GM18520 (cell line): ENCODE results near the gene CIDEC.
"Not testable (repeated sequence)": the region's sequence is repeated elsewhere in the genome, so short reads cannot be mapped to it uniquely, and the experiment has no call there.

Source experiments
- ATAC-seq: cut with Tn5 transposase; IDR thresholded peaks from one replicate; pipeline ENCODE4 v1.9.1; 2021; ENCODE audit not compliant: unreplicated experiment

Gene CIDEC

GRCh38 chr3:9881441-9881840, 1.4 kb upstream of the CIDEC start:
- ATAC-seq: no peak

GRCh38 chr3:9878700-9879099, 1.4 kb downstream of the CIDEC start:
- no peak for ATAC-seq

- no peak for ATAC-seq
Observed at GRCh38 chr3:9876991-9877390, 3.1 kb downstream of the CIDEC start.

- ATAC-seq: not testable (repeated sequence)
Observed at GRCh38 chr3:9876255-9876654, 3.8 kb downstream of the CIDEC start.

- ATAC-seq: no peak
Observed at GRCh38 chr3:9875448-9875847, 4.6 kb downstream of the CIDEC start.

GRCh38 chr3:9872067-9872466, 8.0 kb downstream of the CIDEC start:
- ATAC-seq: not testable (repeated sequence)

GRCh38 chr3:9870978-9871377, 9.1 kb downstream of the CIDEC start:
- ATAC-seq: no peak

- no peak for ATAC-seq
Observed at GRCh38 chr3:9869955-9870354, 10.1 kb downstream of the CIDEC start.

- ATAC-seq: no peak
Observed at GRCh38 chr3:9867106-9867505, 12.9 kb downstream of the CIDEC start.

GRCh38 chr3:9866639-9867038, 13.4 kb downstream of the CIDEC start:
- no peak for ATAC-seq

GRCh38 chr3:9865125-9865637, 14.9 kb downstream of the CIDEC start:
- ATAC-seq: not testable (repeated sequence)

GRCh38 chr3:9864200-9864927, 15.7 kb downstream of the CIDEC start:
- no peak for ATAC-seq

- no peak for ATAC-seq
Observed at GRCh38 chr3:9863058-9863772, 16.8 kb downstream of the CIDEC start.

- ATAC-seq: no peak
Observed at GRCh38 chr3:9862391-9863057, 17.5 kb downstream of the CIDEC start.

GRCh38 chr3:9861626-9862130, 18.4 kb downstream of the CIDEC start:
- ATAC-seq: no peak

GRCh38 chr3:9861201-9861600, 18.9 kb downstream of the CIDEC start:
- no peak for ATAC-seq

GRCh38 chr3:9859530-9860025, 20.5 kb downstream of the CIDEC start:
- no peak for ATAC-seq

- no peak for ATAC-seq
Observed at GRCh38 chr3:9855594-9855993, 24.5 kb downstream of the CIDEC start.

- not testable (repeated sequence) for ATAC-seq
Observed at GRCh38 chr3:9854291-9854940, 25.6 kb downstream of the CIDEC start.

GRCh38 chr3:9852528-9852927, 27.5 kb downstream of the CIDEC start:
- no peak for ATAC-seq

GRCh38 chr3:9851926-9852325, 28.1 kb downstream of the CIDEC start:
- not testable (repeated sequence) for ATAC-seq
